Umbilical cord (tissue), 2 donors: Measurements from ENCODE around the gene SLC4A3. TPM values are rescaled to one million over a fixed set of nuclear protein-coding genes. Genes with fewer than 3 reads are reported as not detected.

Experiments used
- DNase-seq: peaks from one replicate; pipeline ENCODE4 v3.0.0-alpha.2; 2015; ENCODE audit warnings: low spot score
- total RNA-seq: library from RNA; depleted of rRNA; stranded (reverse); fragments of >200 nt; gene quantifications from one replicate; pipeline ENCODE4 v1.2.3, GENCODE V29; 2014; ENCODE audit warnings: low replicate concordance; ENCODE audit not compliant: insufficient read depth

Gene SLC4A3
- total RNA-seq, 1 donor from 2014 or later = 1.7 TPM

DNA sequence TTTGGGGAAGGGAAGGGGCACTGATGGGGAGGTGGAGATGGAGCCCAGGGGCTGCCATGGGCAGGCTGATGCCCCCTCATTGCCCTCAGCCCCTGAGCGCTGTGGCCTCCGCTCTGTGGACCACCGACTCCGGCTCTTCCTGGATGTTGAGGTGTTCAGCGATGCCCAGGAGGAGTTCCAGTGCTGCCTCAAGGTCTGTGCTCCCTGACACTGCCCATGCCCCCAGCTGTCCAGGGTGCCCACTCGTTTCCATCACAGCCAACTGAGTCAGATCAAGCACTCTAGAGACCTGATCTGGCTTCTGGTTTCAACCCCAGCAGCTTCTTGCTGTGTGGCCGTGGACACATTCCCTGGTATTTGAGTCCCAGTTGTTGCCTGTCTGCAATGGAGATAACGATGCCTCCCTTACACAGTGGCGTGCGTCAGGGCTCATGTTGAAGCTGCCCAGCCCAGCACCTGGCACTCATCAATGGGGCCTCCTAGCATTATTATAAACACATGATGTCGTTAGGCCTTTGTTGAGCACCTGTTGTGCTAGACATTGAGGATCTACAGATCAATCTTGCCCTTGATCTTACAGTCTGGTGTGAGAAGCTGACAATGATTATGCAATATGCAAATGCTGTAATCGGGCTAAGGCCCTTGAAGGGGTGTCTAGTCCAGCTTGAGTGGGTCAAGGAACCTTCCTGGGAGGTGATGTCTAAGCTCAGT, 15.4 kb upstream of the SLC4A3 start:
- no peak for DNase-seq

DNA sequence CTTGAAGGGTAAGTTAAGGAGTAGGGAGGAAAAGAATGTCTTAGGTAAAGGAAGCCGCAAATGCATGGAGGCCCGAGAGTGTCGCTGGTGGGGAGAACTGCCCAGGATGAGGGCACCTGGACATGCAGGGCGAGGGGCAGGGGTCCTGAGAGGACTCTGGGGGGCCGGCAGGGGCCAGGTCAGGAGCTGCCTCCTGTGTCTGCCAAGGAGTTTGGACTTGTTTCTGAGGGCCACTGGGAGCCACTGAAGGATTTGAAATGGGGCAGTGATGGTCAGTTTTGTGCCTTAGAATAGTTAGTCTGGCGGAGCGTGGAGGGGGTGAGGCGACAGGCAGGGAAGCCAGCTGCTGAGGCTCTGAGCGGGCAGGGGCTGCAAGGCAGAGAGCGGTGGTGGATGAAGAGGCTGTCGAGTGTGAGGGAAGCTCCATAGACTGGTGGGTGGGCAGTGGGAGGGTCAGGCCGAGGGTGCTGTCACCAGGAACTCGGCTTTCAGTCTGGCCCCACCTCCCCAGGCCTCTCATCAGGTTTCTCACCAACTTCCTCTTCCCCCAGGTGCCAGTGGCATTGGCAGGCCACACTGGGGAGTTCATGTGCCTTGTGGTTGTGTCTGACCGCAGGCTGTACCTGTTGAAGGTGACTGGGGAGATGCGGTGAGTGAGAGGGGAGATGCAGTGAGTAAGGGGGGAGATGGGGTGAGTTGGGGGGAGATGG, 14.7 kb upstream of the SLC4A3 start:
- DNase-seq = no peak

DNA sequence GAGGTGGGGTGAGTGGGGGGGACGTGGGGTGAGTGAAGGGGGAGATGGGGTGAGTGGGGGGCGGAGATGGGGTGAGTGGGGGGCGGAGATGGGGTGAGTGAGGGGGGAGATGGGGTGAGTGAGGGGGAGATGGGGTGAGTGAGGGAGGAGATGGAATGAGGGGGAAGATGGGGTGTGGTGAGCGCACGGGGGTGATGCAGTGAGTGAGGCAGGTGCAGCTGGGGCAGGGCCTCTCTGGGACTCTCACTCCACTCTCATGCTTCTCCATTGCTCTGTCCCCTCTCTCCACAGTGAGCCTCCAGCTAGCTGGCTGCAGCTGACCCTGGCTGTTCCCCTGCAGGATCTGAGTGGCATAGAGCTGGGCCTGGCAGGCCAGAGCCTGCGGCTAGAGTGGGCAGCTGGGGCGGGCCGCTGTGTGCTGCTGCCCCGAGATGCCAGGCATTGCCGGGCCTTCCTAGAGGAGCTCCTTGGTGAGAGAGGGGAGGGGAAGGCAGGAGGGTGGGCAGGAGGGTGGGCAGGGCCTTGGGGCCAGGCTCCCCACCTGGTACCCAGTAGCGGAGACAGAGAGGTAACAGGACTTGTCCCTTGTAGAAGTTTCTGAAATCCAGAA, 13.9 kb upstream of the SLC4A3 start:
- DNase-seq = no peak

DNA sequence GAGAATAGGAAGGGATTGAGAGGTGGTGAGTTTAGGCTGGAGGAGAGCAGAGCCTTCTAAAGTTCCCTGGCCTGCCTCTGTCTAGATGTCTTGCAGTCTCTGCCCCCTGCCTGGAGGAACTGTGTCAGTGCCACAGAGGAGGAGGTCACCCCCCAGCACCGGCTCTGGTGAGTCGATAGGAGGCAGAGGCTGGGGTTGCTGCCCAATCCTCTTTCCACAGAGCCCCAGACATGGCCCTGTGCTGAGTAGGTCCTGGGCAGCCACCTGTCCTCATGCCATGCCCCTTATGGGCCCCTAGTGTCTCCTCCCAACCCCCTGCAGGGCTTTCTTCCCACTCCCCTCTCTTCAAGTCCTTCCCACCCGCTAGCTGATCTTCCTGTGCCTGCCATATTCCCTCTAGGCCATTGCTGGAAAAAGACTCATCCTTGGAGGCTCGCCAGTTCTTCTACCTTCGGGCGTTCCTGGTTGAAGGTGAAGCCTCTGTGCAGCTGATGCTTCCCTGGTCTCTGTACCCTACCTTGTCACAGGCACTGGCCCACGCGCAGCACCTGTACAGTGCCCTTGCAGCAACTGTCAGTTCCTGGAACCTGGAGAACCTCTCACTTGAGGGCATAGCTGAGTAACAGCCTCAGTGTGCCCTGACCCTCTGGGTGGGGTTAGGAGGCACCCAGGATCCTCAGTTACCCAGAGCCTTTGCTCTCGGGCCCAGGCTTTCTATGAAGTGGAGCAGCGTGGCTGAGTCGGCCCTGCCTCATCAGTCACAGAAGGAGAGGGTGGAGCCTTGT, 13.2 kb upstream of the SLC4A3 start:
- no peak for DNase-seq

DNA sequence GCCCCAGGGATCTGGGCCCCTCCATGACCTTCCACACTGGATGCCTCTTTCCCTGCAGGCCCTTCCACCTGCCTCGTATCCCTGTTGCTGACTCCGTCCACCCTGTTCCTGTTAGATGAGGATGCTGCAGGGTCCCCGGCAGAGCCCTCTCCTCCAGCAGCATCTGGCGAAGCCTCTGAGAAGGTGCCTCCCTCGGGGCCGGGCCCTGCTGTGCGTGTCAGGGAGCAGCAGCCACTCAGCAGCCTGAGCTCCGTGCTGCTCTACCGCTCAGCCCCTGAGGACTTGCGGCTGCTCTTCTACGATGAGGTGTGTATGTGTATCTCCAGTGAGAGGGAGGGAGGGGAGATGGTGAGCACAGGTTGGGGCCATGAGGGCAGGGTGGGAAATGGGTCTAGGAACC, 12.4 kb upstream of the SLC4A3 start:
- no peak for DNase-seq

DNA sequence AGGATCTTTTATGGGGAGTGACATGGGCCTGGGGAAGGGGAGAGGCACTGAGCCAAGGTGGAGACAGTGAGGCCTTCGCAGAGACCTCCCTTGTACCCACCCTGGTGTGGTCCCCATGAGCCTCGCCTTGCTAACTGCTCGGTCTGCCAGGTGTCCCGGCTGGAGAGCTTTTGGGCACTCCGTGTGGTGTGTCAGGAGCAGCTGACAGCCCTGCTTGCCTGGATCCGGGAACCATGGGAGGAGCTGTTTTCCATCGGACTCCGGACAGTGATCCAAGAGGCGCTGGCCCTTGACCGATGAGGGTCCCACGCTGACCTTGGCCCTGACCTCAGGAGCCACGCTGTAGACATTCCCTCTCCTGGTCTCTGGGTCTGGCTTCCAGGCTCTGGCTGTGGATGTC, 11.5 kb upstream of the SLC4A3 start:
- DNase-seq = no peak

DNA sequence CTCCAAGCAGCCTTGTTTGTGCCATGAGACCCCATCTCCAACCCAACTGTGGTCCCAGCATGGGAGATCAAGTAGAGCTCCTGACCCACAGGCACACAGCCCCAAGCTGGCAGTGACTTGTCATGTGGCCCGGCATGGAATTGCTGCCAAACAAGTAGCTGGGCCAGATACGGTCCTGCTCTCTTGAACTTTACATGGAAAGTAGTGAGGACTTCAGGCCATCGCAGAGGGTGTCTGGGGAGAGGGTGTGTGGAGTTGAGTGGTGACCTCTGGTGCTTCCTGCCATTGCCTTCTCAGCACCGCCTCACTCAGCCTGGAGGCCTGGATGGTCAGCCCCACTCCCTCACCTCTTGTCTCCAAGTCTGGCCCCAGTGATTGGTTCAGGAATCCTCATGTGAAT, 10.9 kb upstream of the SLC4A3 start:
- no peak for DNase-seq

DNA sequence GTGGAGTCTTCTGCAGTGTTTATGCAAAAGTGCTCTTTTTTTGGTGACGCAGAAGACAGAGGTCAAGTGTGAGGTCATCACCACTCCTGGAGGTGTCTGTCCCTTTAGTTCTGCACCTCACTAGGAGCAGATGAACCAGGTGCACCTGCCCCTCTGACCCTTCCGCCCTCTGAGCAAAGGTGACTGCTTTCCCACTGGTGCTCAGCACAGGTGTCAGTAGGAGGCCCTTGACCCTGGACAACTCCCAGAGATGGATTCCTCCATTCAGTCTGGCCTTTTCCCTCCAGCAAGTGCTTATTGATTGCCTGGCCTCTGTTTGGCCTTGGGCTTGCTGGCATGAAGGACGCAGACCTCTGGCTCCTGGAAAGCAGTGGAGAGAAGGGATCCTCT, 8.7 kb upstream of the SLC4A3 start:
- no peak for DNase-seq

DNA sequence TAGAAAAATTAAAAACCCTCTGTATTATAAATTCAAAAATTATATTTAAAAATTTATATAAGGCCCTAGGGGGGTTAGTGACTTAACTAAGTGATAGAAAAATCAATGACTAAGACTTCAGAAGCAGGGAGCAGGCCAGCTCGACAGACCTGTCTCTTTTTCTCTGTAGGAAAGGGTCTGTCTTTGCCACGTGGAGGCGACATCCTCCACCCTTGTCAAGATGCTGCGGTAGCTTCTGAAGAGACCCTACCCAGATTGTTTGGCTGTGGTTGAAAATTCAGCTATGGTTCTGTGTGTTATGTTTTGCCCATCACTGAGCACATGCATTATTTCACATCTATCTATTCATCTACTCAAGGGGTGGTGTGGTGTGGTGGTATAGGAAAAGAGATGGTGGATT, 8.2 kb upstream of the SLC4A3 start:
- DNase-seq = no peak

DNA sequence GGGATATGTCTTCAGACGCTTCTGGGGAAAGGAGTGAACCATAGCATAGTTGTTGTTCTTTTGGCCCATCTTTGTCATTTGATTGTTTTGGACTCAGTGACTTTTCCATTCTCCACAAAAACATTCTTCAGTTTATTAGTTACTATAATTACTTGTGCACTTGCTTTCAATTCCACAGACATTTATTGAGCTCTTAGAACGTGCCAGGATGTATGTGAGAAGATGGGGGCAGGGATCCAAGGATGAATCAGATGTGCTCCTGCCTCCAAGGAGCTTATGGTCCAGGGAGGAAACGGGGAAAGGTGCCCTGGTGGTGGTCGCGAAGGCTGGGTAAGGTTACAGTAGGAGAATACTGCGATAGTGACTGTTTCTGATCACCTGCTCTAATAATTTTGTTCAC, 6.9 kb upstream of the SLC4A3 start:
- no peak for DNase-seq

DNA sequence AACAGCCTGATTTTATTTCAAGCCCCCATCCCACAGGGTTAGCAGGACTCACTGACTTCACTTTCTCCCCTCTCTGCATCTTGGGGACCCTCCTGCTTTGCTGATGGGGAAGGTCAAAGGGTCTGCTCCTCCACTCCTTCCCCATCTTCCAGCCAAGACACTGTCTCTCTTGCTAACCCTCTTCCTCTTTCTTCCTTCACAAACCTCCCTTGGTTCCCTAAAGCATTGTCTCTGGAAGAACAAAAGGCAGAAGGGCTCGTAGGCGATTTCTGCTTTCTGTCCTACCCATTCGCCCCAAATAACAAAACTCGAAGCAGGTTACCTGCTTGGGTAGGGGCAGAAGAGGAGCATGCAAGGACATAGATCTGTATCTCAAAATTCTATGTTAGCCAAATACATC, 5.5 kb upstream of the SLC4A3 start:
- DNase-seq = no peak

DNA sequence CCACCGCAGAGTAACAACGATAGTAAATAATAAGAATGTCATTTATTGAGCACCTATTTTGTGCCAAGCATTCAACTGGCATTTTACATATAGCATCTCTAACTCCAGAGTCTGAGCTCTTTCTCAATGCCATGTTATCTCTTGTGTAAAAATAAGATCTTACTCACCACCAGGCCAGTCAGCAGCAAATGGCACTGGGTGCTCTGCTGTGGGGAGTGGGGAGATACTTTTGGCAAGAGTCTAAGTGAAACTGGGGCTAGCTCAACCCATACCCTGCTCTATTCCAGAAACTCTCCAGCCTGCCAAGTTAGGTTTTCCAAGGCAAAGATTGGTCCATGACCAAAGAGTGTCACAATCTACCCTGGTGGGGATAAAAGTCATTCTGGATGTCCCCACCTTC, 5.0 kb upstream of the SLC4A3 start:
- no peak for DNase-seq

DNA sequence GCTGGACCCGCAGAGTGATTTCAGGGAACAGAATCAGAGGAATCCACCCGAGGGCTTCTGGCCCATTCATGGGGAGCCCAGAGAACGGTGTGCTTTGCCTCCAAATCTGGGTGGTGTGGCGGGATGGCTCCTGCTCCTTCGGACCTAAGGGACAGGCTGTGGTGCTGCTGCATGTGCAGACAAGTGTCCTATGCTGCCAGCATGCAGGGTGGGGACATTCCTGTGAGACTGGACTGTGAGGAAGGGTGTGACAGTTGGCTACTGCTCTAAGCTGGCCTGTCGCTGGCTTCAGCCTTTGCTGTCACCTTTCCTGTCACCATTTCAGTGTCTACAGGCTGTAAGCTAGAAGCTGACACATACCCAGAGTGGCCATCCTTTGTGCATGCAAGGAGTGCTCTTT, 2.9 kb upstream of the SLC4A3 start:
- DNase-seq = no peak

DNA sequence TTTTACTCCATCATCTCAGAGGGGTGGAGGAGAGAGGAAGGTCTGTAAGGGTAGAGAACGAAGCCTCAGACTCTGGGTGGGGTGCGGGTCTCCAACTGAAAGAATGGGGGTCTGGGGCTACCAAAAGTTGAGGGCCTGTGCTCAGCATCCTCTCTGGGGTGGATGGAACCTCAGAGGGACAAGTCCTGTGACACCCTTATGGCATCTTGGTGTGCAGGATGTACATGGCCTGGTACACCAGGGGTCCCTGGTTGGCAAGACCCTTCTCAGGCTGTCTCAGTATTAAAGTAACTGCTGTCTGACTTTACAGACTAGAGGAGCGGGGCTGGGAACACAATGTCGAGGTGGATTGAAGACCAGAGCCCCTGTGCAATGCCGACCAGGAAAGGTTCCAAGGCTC, 2.3 kb upstream of the SLC4A3 start:
- no peak for DNase-seq

DNA sequence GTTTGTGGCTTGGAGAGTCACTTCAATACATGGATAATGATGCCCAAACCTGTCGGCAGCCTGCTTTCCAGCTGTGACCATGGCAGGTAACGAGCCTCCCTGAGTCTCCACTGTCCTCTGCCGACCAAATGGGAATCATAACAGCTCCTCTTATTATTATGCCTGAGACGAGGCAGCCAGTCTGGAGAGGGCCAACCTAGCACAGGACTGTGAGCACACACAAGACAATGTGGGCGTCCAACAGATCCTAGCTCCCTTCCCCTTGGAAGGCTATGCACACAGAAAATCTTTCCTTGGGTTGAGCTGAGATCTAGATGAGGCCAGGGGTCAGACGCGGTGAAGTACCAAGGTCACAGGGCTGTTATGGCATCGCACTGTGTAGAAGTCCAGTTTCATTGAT, 890 bp upstream of the SLC4A3 start:
- DNase-seq = no peak

DNA sequence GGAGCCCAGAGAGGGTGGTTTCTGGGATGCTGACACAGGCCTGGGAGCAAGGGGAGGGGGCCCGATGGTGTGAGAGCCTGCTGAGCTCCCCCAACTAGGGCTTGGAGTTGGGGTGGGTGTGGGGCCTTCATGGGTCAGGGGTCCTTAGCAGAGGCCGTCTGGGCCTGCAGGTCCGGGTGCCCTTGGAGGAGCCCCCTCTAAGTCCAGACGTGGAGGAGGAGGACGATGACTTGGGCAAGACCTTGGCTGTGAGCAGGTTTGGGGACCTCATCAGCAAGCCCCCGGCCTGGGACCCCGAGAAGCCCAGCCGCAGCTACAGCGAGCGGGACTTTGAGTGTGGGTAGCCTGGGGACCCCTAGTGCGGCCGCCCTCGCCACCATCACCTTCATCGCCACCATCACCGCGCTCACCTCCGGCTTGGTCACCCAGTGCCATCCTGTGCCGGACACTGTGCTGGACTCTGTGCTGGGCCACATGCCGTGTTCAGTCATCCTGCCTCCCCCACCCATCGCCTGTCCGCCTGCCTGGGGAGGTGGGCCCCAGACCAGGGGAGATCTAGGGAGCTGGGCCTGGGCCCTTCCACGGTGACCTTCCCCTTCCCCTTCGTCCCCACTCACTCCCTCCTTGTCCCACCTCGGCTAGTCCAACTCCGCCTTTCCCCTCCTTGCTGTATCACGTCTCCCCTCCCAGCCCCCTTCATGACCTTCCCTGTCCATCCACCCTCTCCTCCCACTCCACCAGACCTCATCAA, 980 bp downstream of the SLC4A3 start:
- no peak for DNase-seq

DNA sequence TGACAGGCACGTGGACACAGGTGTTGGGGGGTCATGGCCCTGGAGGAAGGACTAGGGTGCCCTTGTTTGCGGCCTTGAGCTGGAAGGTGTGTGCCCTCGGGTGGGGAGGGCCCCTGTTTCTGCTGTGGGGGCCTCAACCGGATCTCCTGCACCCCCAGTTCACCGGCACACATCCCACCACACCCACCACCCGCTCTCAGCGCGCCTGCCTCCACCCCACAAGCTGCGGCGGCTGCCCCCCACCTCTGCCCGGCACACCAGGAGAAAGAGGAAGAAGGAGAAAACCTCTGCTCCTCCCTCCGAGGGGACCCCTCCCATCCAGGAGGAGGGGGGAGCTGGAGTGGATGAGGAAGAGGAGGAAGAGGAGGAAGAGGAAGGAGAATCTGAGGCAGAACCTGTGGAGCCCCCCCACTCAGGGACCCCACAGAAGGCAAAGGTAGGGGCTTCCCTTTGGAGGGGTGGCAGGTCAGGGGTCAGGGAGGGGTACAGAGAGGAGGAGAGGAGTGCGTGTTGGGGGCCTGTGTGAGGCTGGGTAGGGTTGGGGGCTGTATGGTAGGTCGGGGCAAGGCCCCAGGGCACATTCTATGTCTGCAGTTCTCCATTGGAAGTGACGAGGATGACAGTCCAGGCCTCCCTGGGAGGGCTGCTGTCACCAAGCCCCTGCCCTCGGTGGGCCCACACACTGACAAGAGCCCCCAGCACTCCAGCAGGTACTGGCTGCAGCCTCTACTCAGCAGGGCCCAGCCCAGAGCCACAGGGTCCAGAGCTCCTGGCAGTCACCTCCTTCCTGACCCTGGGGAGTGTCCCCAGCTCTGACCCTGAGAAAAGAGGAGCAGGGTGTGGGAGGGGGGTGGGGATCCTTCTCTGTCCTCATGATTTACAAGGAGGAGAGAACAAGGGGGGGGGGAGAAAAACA, 1.8 kb downstream of the SLC4A3 start:
- DNase-seq = no peak

DNA sequence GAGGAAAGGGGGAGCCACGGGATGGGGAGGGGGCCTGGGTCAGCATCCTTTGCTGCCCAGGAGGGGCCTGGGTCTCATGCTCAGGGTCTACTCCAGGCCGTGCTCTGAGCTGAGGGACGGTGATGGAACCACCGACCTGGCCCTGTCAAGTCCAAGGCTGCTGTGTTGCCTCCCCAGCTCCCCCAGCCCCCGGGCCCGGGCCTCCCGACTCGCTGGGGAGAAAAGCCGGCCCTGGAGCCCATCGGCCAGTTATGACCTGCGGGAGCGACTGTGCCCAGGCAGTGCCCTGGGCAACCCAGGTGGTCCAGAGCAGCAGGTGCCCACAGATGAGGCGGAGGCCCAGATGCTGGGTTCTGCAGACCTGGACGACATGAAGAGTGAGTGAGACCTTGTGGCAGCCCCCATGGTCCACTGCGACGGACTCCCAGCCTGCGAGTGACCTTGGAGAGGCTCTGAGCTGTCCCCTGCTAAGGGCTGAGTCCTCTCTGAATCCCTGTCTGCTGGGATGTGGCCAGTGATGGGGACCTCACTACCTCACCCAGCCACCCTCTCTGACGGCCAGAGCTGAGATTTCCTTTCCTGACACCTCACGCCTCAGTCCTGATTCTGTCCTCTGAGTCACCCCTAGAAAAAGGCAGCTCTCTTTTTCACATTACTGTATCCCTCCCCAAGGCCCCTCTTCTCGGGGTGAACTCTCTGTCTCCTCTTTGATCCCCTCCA, 2.7 kb downstream of the SLC4A3 start:
- no peak for DNase-seq

DNA sequence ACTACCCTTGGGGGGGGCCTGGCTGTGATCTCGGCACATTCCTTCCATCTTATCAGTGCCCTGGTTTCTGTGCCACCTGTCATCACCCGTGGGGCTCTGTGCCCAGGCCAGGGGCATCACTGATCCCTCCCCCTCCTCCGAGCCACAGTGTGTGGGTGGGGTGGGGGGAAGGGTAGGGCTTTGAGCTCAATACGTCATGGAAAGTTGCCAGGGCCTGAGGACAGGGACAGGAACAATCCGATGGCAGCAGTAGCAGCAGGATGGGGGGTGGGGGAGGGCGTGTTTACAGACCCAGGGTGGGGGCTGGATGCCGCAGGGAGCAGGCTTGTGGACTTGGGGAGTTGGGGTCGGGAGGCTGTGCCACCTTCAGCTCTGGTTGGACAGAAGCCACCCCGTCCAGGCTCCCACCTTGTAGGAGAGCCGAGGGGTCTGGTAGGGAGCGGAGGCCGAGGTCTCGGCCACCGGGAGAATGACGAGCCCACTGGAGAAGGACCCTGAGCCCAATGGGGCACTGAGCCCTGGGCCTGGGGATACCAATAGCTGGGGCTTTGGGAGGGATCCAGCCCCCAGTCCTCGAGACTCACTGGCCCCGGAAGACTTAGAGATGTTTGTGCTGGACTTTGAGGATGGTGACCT, 3.5 kb downstream of the SLC4A3 start:
- DNase-seq = no peak
